K562 (cell line): ENCODE measurements around the gene ARHGDIA. TPM values are rescaled to one million over a fixed set of nuclear protein-coding genes. Genes with fewer than 3 reads are reported as not detected.
A peak's percentile ranks its signal among the peaks of the same experiment; 100 is the strongest.

Experiments used
- HOXB6 ChIP-seq: fragments of 250-450 bp; sonication (Bioruptor Pico); IDR thresholded peaks from 2 replicates; pipeline ENCODE4 v1.5.1; 2022; ENCODE audit warnings: mild to moderate bottlenecking, borderline replicate concordance
- KLF1 ChIP-seq: fragments of 450-650 bp; IDR thresholded peaks from 2 replicates; pipeline ENCODE4 v1.6.1; 2016; ENCODE audit warnings: missing genetic modification characterization, missing compliant biosample characterization
- LEF1 ChIP-seq: fragments of 450-650 bp; IDR thresholded peaks from 2 replicates; pipeline ENCODE4 v1.6.1; 2016; ENCODE audit warnings: mild to moderate bottlenecking
- MYBL2 ChIP-seq, 2 experiments: fragments of 450-650 bp in 1 of 2; sonication (generic) in 1 of 2; formaldehyde crosslinking in 1 of 2; IDR thresholded peaks; 2 replicates each; pipeline versions ENCODE4 v1.6.1 to v1.8.1; 2017 to 2022; ENCODE audit warnings: borderline replicate concordance in 1 of 2, inconsistent platforms in 1 of 2, low read depth in 1 of 2, mild to moderate bottlenecking in 1 of 2, missing genetic modification reagents in 1 of 2, moderate library complexity in 1 of 2
- POLR2A ChIP-seq: fragments of 450-650 bp; conservative IDR thresholded peaks from 2 replicates; pipeline ENCODE4 v1.6.1; 2016
- TCF7L2 ChIP-seq: fragments of 150-350 bp; IDR thresholded peaks from 2 replicates; pipeline ENCODE4 v1.6.1; 2016; ENCODE audit warnings: low read depth, mild to moderate bottlenecking, low read length, moderate library complexity
- TRIM28 ChIP-seq: fragments of 450-650 bp; IDR thresholded peaks from 2 replicates; pipeline ENCODE4 v1.6.1; 2017
- ZNF282 ChIP-seq: sonication (generic); formaldehyde crosslinking; IDR thresholded peaks from 2 replicates; pipeline ENCODE4 v1.8.1; 2023; ENCODE audit warnings: missing genetic modification reagents
- polyA plus RNA-seq, 8 experiments: library from polyadenylated mRNA; depleted of rRNA in 4 of 8; stranded (reverse) in 5 of 8; unstranded in 3 of 8; fragments of >200 nt; fragmentation: Nextera tagmentation in 2 of 8; fragmentation: Illumina TruSeq in 1 of 8; extraction: Ambion mirVana in 2 of 8; extraction: Trizol in 1 of 8; gene quantifications; 2 replicates each; pipeline versions ENCODE4 v1.2.1 to v1.2.3, GENCODE V29; 2011 to 2014; ENCODE audit warnings: inconsistent platforms in 1 of 8, missing spikeins in 1 of 8
- total RNA-seq, 7 experiments: library from RNA; depleted of rRNA in 6 of 7; stranded (reverse); fragments of >200 nt in 6 of 7; fragmentation: Illumina TruSeq in 2 of 7; extraction: Trizol in 2 of 7; gene quantifications; 2 replicates each; pipeline versions ENCODE4 v1.2.1 to v1.2.3, GENCODE V29; 2011 to 2021; ENCODE audit warnings: low replicate concordance in 1 of 7
- TF ChIP-seq, protein P1 (sequence below): fragments of 450-650 bp; IDR thresholded peaks from 2 replicates; pipeline ENCODE4 v1.6.1; 2018; ENCODE audit not compliant: partially characterized antibody
- TF ChIP-seq, protein P2 (sequence below): fragments of 450-650 bp; formaldehyde crosslinking; IDR thresholded peaks from 2 replicates; pipeline ENCODE4 v1.4.0; 2020; ENCODE audit warnings: mild to moderate bottlenecking, moderate library complexity
- TF ChIP-seq, protein P3 (sequence below): fragments of 250-450 bp; sonication (Bioruptor Pico); IDR thresholded peaks from 2 replicates; pipeline ENCODE4 v1.5.0; 2020; ENCODE audit warnings: mild to moderate bottlenecking, borderline replicate concordance

Gene ARHGDIA
- total and polyA plus RNA-seq, 9 of the 15 experiments (the other 6 are each of a cell fraction or from before 2014, with no cell fraction given), result 9.6 to 340 (median 97.6) TPM

DNA sequence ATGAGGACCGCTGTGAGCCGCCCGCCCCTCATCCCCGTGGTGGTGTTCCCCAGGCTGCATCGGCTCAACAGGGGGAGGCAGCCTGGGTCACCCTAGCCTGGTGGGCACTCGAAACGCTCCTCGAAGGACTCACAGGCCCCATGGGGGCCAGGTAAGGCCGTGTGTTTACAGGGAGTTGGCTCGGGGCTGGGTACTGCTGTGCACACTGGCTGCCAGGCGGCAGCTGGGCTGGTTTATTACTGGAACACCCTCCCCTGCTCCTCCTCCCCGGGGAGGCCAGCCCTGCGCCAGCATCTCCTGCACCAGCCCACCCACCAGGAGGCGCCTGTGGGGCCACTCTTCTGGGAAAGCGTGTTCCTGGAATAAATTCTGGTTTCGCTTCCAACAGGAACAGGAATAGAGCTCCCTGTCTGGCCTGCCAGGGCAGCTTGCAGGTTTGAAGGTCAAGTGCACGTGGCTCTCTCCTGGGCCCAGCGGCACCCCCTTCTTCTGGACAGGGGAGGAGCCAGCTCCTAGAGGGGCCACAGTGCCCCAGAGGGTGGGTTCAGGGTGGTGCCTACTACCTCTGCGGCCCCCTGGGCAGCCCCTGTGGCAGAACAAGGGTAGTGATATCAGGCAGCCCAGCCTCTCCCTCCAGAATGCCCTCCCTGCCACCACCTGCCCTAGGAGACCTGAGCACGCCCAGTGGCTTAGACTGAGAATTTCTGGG, 49.4 kb downstream of the ARHGDIA start (continued):
- TF ChIP-seq, protein P1, sequence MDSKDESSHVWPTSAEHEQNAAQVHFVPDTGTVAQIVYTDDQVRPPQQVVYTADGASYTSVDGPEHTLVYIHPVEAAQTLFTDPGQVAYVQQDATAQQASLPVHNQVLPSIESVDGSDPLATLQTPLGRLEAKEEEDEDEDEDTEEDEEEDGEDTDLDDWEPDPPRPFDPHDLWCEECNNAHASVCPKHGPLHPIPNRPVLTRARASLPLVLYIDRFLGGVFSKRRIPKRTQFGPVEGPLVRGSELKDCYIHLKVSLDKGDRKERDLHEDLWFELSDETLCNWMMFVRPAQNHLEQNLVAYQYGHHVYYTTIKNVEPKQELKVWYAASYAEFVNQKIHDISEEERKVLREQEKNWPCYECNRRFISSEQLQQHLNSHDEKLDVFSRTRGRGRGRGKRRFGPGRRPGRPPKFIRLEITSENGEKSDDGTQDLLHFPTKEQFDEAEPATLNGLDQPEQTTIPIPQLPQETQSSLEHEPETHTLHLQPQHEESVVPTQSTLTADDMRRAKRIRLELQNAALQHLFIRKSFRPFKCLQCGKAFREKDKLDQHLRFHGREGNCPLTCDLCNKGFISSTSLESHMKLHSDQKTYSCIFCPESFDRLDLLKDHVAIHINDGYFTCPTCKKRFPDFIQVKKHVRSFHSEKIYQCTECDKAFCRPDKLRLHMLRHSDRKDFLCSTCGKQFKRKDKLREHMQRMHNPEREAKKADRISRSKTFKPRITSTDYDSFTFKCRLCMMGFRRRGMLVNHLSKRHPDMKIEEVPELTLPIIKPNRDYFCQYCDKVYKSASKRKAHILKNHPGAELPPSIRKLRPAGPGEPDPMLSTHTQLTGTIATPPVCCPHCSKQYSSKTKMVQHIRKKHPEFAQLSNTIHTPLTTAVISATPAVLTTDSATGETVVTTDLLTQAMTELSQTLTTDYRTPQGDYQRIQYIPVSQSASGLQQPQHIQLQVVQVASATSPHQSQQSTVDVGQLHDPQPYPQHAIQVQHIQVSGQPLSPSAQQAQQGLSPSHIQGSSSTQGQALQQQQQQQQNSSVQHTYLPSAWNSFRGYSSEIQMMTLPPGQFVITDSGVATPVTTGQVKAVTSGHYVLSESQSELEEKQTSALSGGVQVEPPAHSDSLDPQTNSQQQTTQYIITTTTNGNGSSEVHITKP, result peak; percentile 92
- no peak for TF ChIP-seq MYBL2 (IDR thresholded peaks at IDR 0.05; ENCODE audit: low read depth)
- TF ChIP-seq MYBL2 (CRISPR knock-in tag; IDR thresholded peaks at IDR 0.05; ENCODE audit: borderline replicate concordance), result no peak
- TF ChIP-seq HOXB6 (CRISPR knock-in tag), result no peak
- no peak for TF ChIP-seq TRIM28
- peak; percentile 53; the same call in 1 of the 2 replicates for TF ChIP-seq POLR2A
- TF ChIP-seq, protein P2, sequence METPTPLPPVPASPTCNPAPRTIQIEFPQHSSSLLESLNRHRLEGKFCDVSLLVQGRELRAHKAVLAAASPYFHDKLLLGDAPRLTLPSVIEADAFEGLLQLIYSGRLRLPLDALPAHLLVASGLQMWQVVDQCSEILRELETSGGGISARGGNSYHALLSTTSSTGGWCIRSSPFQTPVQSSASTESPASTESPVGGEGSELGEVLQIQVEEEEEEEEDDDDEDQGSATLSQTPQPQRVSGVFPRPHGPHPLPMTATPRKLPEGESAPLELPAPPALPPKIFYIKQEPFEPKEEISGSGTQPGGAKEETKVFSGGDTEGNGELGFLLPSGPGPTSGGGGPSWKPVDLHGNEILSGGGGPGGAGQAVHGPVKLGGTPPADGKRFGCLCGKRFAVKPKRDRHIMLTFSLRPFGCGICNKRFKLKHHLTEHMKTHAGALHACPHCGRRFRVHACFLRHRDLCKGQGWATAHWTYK (CRISPR knock-in tag), result peak; percentile 73; the same call in 1 of the 2 replicates
- TF ChIP-seq ZNF282 (CRISPR knock-in tag), result no peak
- no peak for TF ChIP-seq KLF1 (tag)
- peak; percentile 73; the same call in 1 of the 2 replicates for TF ChIP-seq LEF1
- TF ChIP-seq TCF7L2, result no peak
- TF ChIP-seq, protein P3, sequence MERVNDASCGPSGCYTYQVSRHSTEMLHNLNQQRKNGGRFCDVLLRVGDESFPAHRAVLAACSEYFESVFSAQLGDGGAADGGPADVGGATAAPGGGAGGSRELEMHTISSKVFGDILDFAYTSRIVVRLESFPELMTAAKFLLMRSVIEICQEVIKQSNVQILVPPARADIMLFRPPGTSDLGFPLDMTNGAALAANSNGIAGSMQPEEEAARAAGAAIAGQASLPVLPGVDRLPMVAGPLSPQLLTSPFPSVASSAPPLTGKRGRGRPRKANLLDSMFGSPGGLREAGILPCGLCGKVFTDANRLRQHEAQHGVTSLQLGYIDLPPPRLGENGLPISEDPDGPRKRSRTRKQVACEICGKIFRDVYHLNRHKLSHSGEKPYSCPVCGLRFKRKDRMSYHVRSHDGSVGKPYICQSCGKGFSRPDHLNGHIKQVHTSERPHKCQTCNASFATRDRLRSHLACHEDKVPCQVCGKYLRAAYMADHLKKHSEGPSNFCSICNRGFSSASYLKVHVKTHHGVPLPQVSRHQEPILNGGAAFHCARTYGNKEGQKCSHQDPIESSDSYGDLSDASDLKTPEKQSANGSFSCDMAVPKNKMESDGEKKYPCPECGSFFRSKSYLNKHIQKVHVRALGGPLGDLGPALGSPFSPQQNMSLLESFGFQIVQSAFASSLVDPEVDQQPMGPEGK (CRISPR knock-in tag), result no peak
